ENCODE measurements around the gene VWCE. TPM values are rescaled to one million over a fixed set of nuclear protein-coding genes. Genes with fewer than 3 reads are reported as not detected.

Gene VWCE
- total RNA-seq, 1 experiment from 2014 or later: 8.0 TPM

- TF ChIP-seq CTCF (conservative IDR thresholded peaks at IDR 0.05; ENCODE audit: low read depth, low read length): no peak
- no peak for TF ChIP-seq EZH2 (IDR thresholded peaks at IDR 0.05; ENCODE audit: borderline replicate concordance, low read depth, low read length, poor library complexity, severe bottlenecking)
- H3K9me3 ChIP-seq (ENCODE audit: low read depth, low read length, poor library complexity, severe bottlenecking): no peaks in the 10 kb centered on the region
- no peak overlapping the region for H3K4me3 ChIP-seq (ENCODE audit: low read depth, low read length, poor library complexity, severe bottlenecking)
- DNase-seq (ENCODE audit: low spot score): no peak
- H3K27me3 ChIP-seq (replicated peaks; ENCODE audit: insufficient read depth, low read depth, low read length, poor library complexity): no peaks in the 10 kb centered on the region
- intact Hi-C loops (cut with micrococcal nuclease; ENCODE audit: unreplicated experiment): no loop called here
- no peak overlapping the region for H3K27ac ChIP-seq (ENCODE audit: low read depth, low read length, poor library complexity, severe bottlenecking)
- CTCF ChIA-PET: no interaction called here
- POLR2A ChIA-PET (ENCODE audit: low non-redundant PET): no interaction called here
- peaks cover 41% of the 10 kb centered on the region for H3K36me3 ChIP-seq (ENCODE audit: insufficient read depth, low read length, poor library complexity, severe bottlenecking)
- BruUV-seq (replicated peaks): no TSS peak
- peaks cover 17% of the 10 kb centered on the region for H3K4me1 ChIP-seq (ENCODE audit: insufficient read depth, low read length, poor library complexity, severe bottlenecking)
These were observed 34.8 kb upstream of the VWCE start for GRCh38 chr11:61329871-61330270.

- Histone ChIP-seq H3K27ac (ENCODE audit: low read depth, low read length, poor library complexity, severe bottlenecking) (no peak overlapping the region), H3K4me3 (ENCODE audit: low read depth, low read length, poor library complexity, severe bottlenecking) (no peak overlapping the region), H3K36me3 (ENCODE audit: insufficient read depth, low read length, poor library complexity, severe bottlenecking) (peaks cover 56% of the 10 kb centered on the region), H3K4me1 (ENCODE audit: insufficient read depth, low read length, poor library complexity, severe bottlenecking) (peaks cover 12% of the 10 kb centered on the region), H3K27me3 (replicated peaks; ENCODE audit: insufficient read depth, low read depth, low read length, poor library complexity) (no peaks in the 10 kb centered on the region), H3K9me3 (ENCODE audit: low read depth, low read length, poor library complexity, severe bottlenecking) (no peaks in the 10 kb centered on the region)
- TF ChIP-seq EZH2 (IDR thresholded peaks at IDR 0.05; ENCODE audit: borderline replicate concordance, low read depth, low read length, poor library complexity, severe bottlenecking) (no peak), CTCF (conservative IDR thresholded peaks at IDR 0.05; ENCODE audit: low read depth, low read length) (no peak)
- POLR2A ChIA-PET (ENCODE audit: low non-redundant PET): no interaction called here
- intact Hi-C loops (cut with micrococcal nuclease; ENCODE audit: unreplicated experiment): no loop called here
- CTCF ChIA-PET: no interaction called here
- no TSS peak for BruUV-seq (replicated peaks)
- no peak for DNase-seq (ENCODE audit: low spot score)
These were observed 33.2 kb upstream of the VWCE start for GRCh38 chr11:61328351-61328750.

- no peak for DNase-seq (ENCODE audit: low spot score)
- intact Hi-C loops (cut with micrococcal nuclease; ENCODE audit: unreplicated experiment): no loop called here
- CTCF ChIA-PET: no interaction called here
- POLR2A ChIA-PET (ENCODE audit: low non-redundant PET): no interaction called here
- H3K4me3 ChIP-seq (ENCODE audit: low read depth, low read length, poor library complexity, severe bottlenecking): no peak overlapping the region
- peaks cover 12% of the 10 kb centered on the region for H3K4me1 ChIP-seq (ENCODE audit: insufficient read depth, low read length, poor library complexity, severe bottlenecking)
- no peaks in the 10 kb centered on the region for H3K27me3 ChIP-seq (replicated peaks; ENCODE audit: insufficient read depth, low read depth, low read length, poor library complexity)
- no peak overlapping the region for H3K27ac ChIP-seq (ENCODE audit: low read depth, low read length, poor library complexity, severe bottlenecking)
- peaks cover 63% of the 10 kb centered on the region for H3K36me3 ChIP-seq (ENCODE audit: insufficient read depth, low read length, poor library complexity, severe bottlenecking)
- no TSS peak for BruUV-seq (replicated peaks)
- TF ChIP-seq EZH2 (IDR thresholded peaks at IDR 0.05; ENCODE audit: borderline replicate concordance, low read depth, low read length, poor library complexity, severe bottlenecking): no peak
- TF ChIP-seq CTCF (conservative IDR thresholded peaks at IDR 0.05; ENCODE audit: low read depth, low read length): no peak
- no peaks in the 10 kb centered on the region for H3K9me3 ChIP-seq (ENCODE audit: low read depth, low read length, poor library complexity, severe bottlenecking)
These were observed 32.6 kb upstream of the VWCE start for GRCh38 chr11:61327669-61328071.

All from A673 (cell line).